LNCaP clone FGC (cell line): ENCODE data around the gene NECTIN1.

Source experiments
- DNase-seq: peaks from one replicate; pipeline ENCODE4 v3.0.0-alpha.2; 2011; ENCODE audit warnings: low read depth
- H3K4me3 ChIP-seq: 2 replicates; pipeline ENCODE4 v1.5.1; 2011; ENCODE audit warnings: mild to moderate bottlenecking, low read depth, low read length, control low read depth
- TF ChIP-seq, protein P1 (sequence below): IDR thresholded peaks from 2 replicates; pipeline ENCODE4 v1.5.1; 2012; ENCODE audit warnings: mild to moderate bottlenecking; ENCODE audit not compliant: control insufficient read depth, insufficient read depth; ENCODE audit errors: extremely low read depth

Gene NECTIN1

DNA sequence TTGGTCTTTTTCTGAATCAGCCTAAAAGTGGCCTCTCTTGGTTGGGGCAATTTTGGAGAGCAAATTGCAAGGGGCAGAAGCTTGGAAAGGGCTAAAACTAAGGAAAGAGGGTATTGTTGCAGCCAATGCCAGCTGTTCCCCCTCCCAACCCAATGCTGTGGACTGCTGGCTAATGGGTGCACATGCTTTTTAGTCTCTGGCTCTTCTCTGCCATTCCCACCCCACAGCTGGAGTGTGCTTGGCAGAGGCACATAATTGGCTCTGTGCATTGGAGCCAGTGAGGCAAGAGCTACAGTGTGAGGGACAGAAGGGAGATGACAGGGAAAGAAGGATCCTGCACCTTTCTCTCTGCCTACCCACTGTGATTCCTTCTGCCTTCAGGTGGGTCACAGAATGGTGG, 140.0 kb downstream of the NECTIN1 start:
- no peak for DNase-seq
- TF ChIP-seq, protein P1, sequence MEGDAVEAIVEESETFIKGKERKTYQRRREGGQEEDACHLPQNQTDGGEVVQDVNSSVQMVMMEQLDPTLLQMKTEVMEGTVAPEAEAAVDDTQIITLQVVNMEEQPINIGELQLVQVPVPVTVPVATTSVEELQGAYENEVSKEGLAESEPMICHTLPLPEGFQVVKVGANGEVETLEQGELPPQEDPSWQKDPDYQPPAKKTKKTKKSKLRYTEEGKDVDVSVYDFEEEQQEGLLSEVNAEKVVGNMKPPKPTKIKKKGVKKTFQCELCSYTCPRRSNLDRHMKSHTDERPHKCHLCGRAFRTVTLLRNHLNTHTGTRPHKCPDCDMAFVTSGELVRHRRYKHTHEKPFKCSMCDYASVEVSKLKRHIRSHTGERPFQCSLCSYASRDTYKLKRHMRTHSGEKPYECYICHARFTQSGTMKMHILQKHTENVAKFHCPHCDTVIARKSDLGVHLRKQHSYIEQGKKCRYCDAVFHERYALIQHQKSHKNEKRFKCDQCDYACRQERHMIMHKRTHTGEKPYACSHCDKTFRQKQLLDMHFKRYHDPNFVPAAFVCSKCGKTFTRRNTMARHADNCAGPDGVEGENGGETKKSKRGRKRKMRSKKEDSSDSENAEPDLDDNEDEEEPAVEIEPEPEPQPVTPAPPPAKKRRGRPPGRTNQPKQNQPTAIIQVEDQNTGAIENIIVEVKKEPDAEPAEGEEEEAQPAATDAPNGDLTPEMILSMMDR = no peak

More for the DNA sequence above, 140.0 kb downstream of the NECTIN1 start:
- no peak overlapping the region for H3K4me3 ChIP-seq
